Heart left ventricle (tissue), 13 donors: ENCODE results near the gene CARD18.

Experiments used
- CTCF ChIP-seq, 12 donors: fragments of 200-600 bp; sonication (generic) in 4 of 12; IDR thresholded peaks; one replicate each; pipeline versions ENCODE4 v1.5.0 to v1.8.0; 2018 to 2022; ENCODE audit warnings: antibody characterized with exemption in 12 of 12, mild to moderate bottlenecking in 5 of 12
- POLR2A ChIP-seq, 2 donors: fragments of 450-650 bp; IDR thresholded peaks; one replicate each; pipeline ENCODE4 v1.6.1; 2017; ENCODE audit warnings: antibody characterized with exemption in 2 of 2, mild to moderate bottlenecking in 2 of 2, moderate library complexity in 2 of 2
- donor health status: ischemic (EF 13 %, LVEDD 7.1; RV severe dilation, severe dysfunction).
- donor health status: DM: no; HTN: yes; CAD: no.
- donor health status: DM: no; HTN: no; CAD: no.
- donor health status: ischemic (EF 25% LVEDD 6.9; RV normal size, moderate dysfunction).
- donor health status: ischemic (EF 25% LVEDD 5.7; RV mildly dilated, moderate dysfunction).
- donor health status: ischemic (EF 35%, LVEDD 5.7; RV mildly dilated, moderate dysfunction).
- donor health status: nonischemic (EF 11% LVEDD 7.7; RV severe dilation, severe dysfunction).
- donor health status: DM: yes; HTN: yes; CAD: no.
- donor health status: PGD.
- donor health status: ischemic (EF 29% LVEDD 5.4; RV normal size, mild dysfunction).
- donor health status: nonischemic (EF 23%, LVEDD 6.1; RV moderate dilation, normal function).

GRCh38 chr11:105100206-105100605 lies 39.4 kb downstream of the CARD18 start:
- TF ChIP-seq CTCF (IDR thresholded peaks at IDR 0.05): no peak
- TF ChIP-seq POLR2A (IDR thresholded peaks at IDR 0.05): no peak
